A673 (cell line): ENCODE measurements around the gene PPM1E.

ENCODE experiments used
- EZH2 ChIP-seq: fragments of 200-600 bp; sonication (generic); IDR thresholded peaks from 2 replicates; pipeline ENCODE4 v1.6.1; 2017; ENCODE audit warnings: borderline replicate concordance, low read depth, mild to moderate bottlenecking, mixed read lengths, antibody characterized with exemption, low read length; ENCODE audit not compliant: poor library complexity, severe bottlenecking
- TF ChIP-seq, protein P1 (sequence below): fragments of 300-800, 200-600 bp; sonication (generic); conservative IDR thresholded peaks from 2 replicates; pipeline ENCODE4 v1.5.1; 2017; ENCODE audit warnings: low read depth, mild to moderate bottlenecking, antibody characterized with exemption, low read length, moderate library complexity, mixed read lengths

DNA sequence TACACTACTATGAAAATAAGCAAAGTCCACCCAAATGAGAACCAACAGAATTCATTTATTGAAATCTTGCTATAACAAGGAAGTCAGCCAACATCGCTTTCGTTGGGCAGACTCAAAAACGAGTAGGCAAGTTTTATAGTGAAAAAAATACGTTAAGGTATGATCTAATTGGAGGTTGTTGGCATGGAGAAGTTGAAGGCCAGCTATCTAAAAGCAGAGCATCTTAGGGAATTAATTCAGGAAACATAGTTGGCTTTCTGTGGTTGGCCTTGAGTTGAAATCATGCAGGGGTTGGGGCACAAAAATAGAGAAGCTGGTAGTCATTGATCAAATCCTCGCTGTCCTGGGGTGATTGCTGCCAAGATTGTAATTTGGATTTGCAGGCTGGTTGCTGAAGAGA, 118.3 kb downstream of the PPM1E start:
- TF ChIP-seq, protein P1, sequence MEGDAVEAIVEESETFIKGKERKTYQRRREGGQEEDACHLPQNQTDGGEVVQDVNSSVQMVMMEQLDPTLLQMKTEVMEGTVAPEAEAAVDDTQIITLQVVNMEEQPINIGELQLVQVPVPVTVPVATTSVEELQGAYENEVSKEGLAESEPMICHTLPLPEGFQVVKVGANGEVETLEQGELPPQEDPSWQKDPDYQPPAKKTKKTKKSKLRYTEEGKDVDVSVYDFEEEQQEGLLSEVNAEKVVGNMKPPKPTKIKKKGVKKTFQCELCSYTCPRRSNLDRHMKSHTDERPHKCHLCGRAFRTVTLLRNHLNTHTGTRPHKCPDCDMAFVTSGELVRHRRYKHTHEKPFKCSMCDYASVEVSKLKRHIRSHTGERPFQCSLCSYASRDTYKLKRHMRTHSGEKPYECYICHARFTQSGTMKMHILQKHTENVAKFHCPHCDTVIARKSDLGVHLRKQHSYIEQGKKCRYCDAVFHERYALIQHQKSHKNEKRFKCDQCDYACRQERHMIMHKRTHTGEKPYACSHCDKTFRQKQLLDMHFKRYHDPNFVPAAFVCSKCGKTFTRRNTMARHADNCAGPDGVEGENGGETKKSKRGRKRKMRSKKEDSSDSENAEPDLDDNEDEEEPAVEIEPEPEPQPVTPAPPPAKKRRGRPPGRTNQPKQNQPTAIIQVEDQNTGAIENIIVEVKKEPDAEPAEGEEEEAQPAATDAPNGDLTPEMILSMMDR: no peak
- TF ChIP-seq EZH2: no peak
